Gastroesophageal sphincter (tissue), 4 donors: ENCODE measurements around the gene GADD45GIP1. TPM values are rescaled to one million over a fixed set of nuclear protein-coding genes. Genes with fewer than 3 reads are reported as not detected.

Experiments
- ATAC-seq: fragments of 150-250 bp; one replicate; pipeline ENCODE4 v1.9.1; 2016; ENCODE audit warnings: mild to moderate bottlenecking, moderate library complexity
- H3K27ac ChIP-seq, 4 donors: fragments of 200-600 bp; sonication (generic) in 3 of 4; 1 replicate in 3 of 4; 2 replicates in 1 of 4; pipeline ENCODE4 v1.5.1; 2016 to 2019
- H3K27me3 ChIP-seq: fragments of 200-600 bp; sonication (generic); one replicate; pipeline ENCODE4 v1.5.1; 2019
- H3K36me3 ChIP-seq, 2 donors: fragments of 200-600 bp; sonication (generic); one replicate each; pipeline ENCODE4 v1.5.1; 2019; ENCODE audit warnings: control low read depth in 1 of 2
- H3K4me1 ChIP-seq, 3 donors: fragments of 200-600 bp; sonication (generic); 1 replicate in 2 of 3; 2 replicates in 1 of 3; pipeline ENCODE4 v1.5.1; 2016 to 2019; ENCODE audit warnings: control low read depth in 2 of 3
- H3K4me3 ChIP-seq, 2 donors: fragments of 200-600 bp; sonication (generic); one replicate each; pipeline ENCODE4 v1.5.1; 2019; ENCODE audit warnings: mild to moderate bottlenecking in 1 of 2, moderate library complexity in 1 of 2
- H3K9me3 ChIP-seq, 3 donors: fragments of 200-600 bp; sonication (generic); one replicate each; pipeline ENCODE4 v1.5.1; 2017 to 2019; ENCODE audit warnings: control low read depth in 2 of 3
- EP300 ChIP-seq: sonication (generic); formaldehyde crosslinking; IDR thresholded peaks from one replicate; pipeline ENCODE4 v1.6.1; 2017; ENCODE audit warnings: antibody characterized with exemption, mild to moderate bottlenecking
- POLR2A ChIP-seq, 2 donors: fragments of 450-650 bp; IDR thresholded peaks; one replicate each; pipeline ENCODE4 v1.6.1; 2017; ENCODE audit warnings: antibody characterized with exemption in 2 of 2, mild to moderate bottlenecking in 2 of 2, moderate library complexity in 1 of 2
- POLR2AphosphoS5 ChIP-seq: sonication (generic); formaldehyde crosslinking; IDR thresholded peaks from one replicate; pipeline ENCODE4 v1.6.1; 2017; ENCODE audit warnings: antibody characterized with exemption
- WGBS, 2 donors: methylation state at CpG; one replicate each; pipeline ENCODE4 v1.1.5; 2018; ENCODE audit warnings: low coverage in 1 of 2; 5-methylcytosine and 5-hydroxymethylcytosine counted together
- total RNA-seq, 4 donors: library from RNA; depleted of rRNA; stranded (reverse); fragments of >200 nt; gene quantifications; one replicate each; pipeline ENCODE4 v1.1.0, GENCODE V29; 2016
- TF ChIP-seq, protein P1 (sequence below), 4 experiments: fragments of 200-600 bp in 2 of 4; fragments of 450-650 bp in 2 of 4; sonication (generic) in 1 of 4; IDR thresholded peaks; one replicate each; pipeline ENCODE4 v1.5.1; 2017 to 2019; ENCODE audit warnings: antibody characterized with exemption in 4 of 4, mild to moderate bottlenecking in 2 of 4, moderate library complexity in 2 of 4

GADD45GIP1 gene
- total RNA-seq, 4 donors from 2014 or later = 32.2 to 43.6 (median 36.9) TPM

- no peak overlapping the region for H3K27ac ChIP-seq
- H3K36me3 ChIP-seq = peaks cover 0 to 19% of the 10 kb centered on the region in 2 donors
- no peaks in the 10 kb centered on the region for H3K9me3 ChIP-seq
- no peak for TF ChIP-seq EP300
- TF ChIP-seq POLR2AphosphoS5 = no peak
- no peak for TF ChIP-seq POLR2A (IDR thresholded peaks at IDR 0.05)
- TF ChIP-seq, protein P1, sequence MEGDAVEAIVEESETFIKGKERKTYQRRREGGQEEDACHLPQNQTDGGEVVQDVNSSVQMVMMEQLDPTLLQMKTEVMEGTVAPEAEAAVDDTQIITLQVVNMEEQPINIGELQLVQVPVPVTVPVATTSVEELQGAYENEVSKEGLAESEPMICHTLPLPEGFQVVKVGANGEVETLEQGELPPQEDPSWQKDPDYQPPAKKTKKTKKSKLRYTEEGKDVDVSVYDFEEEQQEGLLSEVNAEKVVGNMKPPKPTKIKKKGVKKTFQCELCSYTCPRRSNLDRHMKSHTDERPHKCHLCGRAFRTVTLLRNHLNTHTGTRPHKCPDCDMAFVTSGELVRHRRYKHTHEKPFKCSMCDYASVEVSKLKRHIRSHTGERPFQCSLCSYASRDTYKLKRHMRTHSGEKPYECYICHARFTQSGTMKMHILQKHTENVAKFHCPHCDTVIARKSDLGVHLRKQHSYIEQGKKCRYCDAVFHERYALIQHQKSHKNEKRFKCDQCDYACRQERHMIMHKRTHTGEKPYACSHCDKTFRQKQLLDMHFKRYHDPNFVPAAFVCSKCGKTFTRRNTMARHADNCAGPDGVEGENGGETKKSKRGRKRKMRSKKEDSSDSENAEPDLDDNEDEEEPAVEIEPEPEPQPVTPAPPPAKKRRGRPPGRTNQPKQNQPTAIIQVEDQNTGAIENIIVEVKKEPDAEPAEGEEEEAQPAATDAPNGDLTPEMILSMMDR (IDR thresholded peaks at IDR 0.05) = no peak
- no peak for ATAC-seq
- no peak overlapping the region for H3K4me3 ChIP-seq
- no peaks in the 10 kb centered on the region for H3K27me3 ChIP-seq
- H3K4me1 ChIP-seq = peaks cover 5 to 57% (median 29%) of the 10 kb centered on the region in 3 donors
- 74 to 100% methylated on average over 2 to 5 of the region's 7 CpGs for WGBS, 2 donors
These were observed 20.4 kb downstream of the GADD45GIP1 start for GRCh38 chr19:12936582-12936981.

- Histone ChIP-seq H3K27me3 (no peaks in the 10 kb centered on the region), H3K36me3 (peaks cover 0 to 10% of the 10 kb centered on the region in 2 donors), H3K27ac (no peak overlapping the region), H3K4me1 (peaks cover 5 to 49% (median 20%) of the 10 kb centered on the region in 3 donors), H3K4me3 (no peak overlapping the region), H3K9me3 (no peaks in the 10 kb centered on the region)
- no peak for ATAC-seq
- WGBS, 2 donors = 92% methylated on average over 2 to 7 of the region's 10 CpGs
- no peak for TF ChIP-seq POLR2A (IDR thresholded peaks at IDR 0.05)
- TF ChIP-seq, protein P1 (IDR thresholded peaks at IDR 0.05) = no peak
These were observed 22.0 kb downstream of the GADD45GIP1 start for GRCh38 chr19:12935071-12935470.

DNA sequence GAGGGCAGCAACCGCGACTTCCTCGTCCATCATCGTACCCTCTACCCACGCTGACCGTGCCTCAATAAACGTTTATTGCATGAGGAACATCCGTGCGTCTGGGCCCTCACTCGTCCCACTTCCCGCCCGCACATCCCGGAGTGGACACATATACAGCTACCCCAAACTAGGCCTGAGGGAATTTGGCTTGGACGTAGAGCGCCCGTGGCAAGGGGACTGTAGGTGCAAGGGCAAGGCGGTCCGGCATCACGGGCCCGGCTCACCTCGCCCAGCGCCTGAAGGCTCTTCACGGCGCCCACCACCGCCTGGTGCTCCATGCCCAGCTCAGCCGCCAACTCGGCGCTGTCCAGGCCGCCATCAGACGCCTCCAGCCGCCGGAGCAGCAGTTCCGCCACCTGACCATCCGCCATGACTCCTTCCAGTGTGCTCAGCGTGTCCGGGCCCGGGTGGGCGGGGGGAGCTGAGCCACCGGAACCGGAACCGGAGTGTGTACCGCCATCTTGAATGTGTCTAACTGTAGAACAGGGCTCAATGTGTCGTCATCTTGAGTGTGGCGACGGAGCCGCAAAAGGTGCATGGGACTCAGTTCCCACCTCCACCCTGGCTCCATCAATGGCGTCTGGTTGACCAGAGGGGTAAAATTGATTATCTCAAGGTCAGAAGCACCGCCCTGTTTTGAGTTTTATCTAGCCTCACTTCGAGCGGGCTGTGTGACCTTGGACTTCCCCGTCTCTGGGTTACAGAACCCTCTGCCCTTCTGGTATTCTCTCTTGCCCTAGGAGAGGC lies 23.5 kb downstream of the GADD45GIP1 start, which contains the start of gene FARSA:
Gene FARSA, minus strand, starts transcription at position 425 of the 786 bp plus-strand sequence. Its CDS starts 15 bp downstream, at position 410.
- WGBS, 2 donors = no CpG with 5 or more reads among the region's 51 CpGs
- Histone ChIP-seq H3K27me3 (no peaks in the 10 kb centered on the region), H3K4me3 (peak within 1 kb of the TSS; percentile 85 to 96), H3K4me1 (peaks cover 5 to 38% (median 13%) of the 10 kb centered on the region in 3 donors), H3K9me3 (no peaks in the 10 kb centered on the region), H3K27ac (peak within 1 kb of the TSS; percentile 53 to 91 (median 86)), H3K36me3 (peaks cover 0 to 22% of the 10 kb centered on the region in 2 donors)
- peak; percentile 51 for TF ChIP-seq POLR2A (IDR thresholded peaks at IDR 0.05)
- TF ChIP-seq EP300 = no peak
- TF ChIP-seq POLR2AphosphoS5 = peak; percentile 99
- TF ChIP-seq, protein P1 (IDR thresholded peaks at IDR 0.05) = no peak
- peak; percentile 78 for ATAC-seq

DNA sequence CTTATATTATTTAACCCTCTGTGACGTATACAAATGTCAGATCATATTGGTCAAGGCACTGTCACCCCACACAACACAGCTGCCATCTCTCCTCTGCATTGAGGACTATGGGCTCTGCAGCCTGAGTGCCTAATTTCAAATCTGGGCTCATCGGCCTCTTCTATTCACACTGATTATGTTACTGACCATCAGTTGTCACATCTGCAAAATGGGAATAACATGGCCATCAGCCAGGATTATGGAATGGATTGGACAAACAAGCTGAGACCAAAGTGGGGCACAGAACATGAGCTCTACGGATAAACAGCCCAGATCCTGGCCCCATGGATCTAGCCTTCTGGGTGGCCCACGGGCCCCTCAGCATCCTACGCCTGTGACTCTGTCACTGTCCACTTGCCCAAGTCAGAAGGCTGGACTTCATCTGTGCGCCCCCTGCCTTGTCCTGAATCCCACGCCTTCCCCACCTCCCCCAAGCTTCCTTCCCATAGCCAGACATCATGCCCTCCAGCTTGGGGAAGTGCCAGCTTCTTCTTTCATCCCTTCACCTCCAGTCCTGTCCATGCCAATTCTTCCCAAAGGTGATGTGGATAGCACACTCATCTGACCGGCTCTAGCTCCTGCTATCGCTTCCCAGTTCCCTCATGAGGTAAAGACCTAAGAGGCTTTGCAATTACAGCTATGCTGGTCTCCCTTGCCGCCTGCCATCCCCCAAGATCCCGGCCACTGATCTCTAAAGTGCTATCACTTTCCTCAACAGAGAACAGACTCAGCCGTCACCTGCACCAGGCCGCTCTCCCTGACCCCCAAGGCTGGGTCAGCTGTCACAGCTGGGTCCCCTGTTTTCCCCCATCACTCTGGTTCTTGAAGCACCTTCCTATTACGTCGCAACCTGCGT lies 24.4 kb downstream of the GADD45GIP1 start:
- WGBS, 2 donors = 32 to 74% methylated on average over 3 to 12 of the region's 16 CpGs
- TF ChIP-seq POLR2A (IDR thresholded peaks at IDR 0.05) = no peak
- no peak for TF ChIP-seq EP300
- TF ChIP-seq POLR2AphosphoS5 = no peak
- TF ChIP-seq, protein P1 (IDR thresholded peaks at IDR 0.05) = no peak
- ATAC-seq = no peak
- Histone ChIP-seq H3K9me3 (no peaks in the 10 kb centered on the region), H3K27me3 (no peaks in the 10 kb centered on the region), H3K4me3 (peak overlapping the region; percentile 85 to 96), H3K27ac (peak overlapping the region in 3 of 4 donors; percentile 81 to 91 (median 90)), H3K4me1 (peaks cover 4 to 33% (median 10%) of the 10 kb centered on the region in 3 donors), H3K36me3 (peaks cover 0 to 31% of the 10 kb centered on the region in 2 donors)
